ENCODE measurements around the gene LMBR1L.

LMBR1L gene

GRCh38 chr12:49105504-49106084 is 5.1 kb downstream of the LMBR1L start:
- no peak for ATAC-seq
- TF ChIP-seq PATZ1 (CRISPR knock-in tag; IDR thresholded peaks at IDR 0.05; ENCODE audit: borderline replicate concordance) (no peak), GLIS3 (CRISPR knock-in tag; IDR thresholded peaks at IDR 0.05) (no peak), ZC3H10 (CRISPR knock-in tag; IDR thresholded peaks at IDR 0.05) (no peak), CSRNP3 (CRISPR knock-in tag; IDR thresholded peaks at IDR 0.05) (no peak), ZNF565 (CRISPR knock-in tag; conservative IDR thresholded peaks at IDR 0.05; ENCODE audit: low read depth) (no peak), BACH2 (CRISPR knock-in tag; IDR thresholded peaks at IDR 0.05; ENCODE audit: borderline replicate concordance) (no peak), POU6F1 (CRISPR knock-in tag; IDR thresholded peaks at IDR 0.05; ENCODE audit: borderline replicate concordance, low read depth) (no peak), CSDC2 (CRISPR knock-in tag; IDR thresholded peaks at IDR 0.05) (no peak), TSHZ2 (CRISPR knock-in tag; IDR thresholded peaks at IDR 0.05) (no peak), TCF4 (CRISPR knock-in tag; IDR thresholded peaks at IDR 0.05; ENCODE audit: borderline replicate concordance) (no peak), ARNTL (CRISPR knock-in tag; IDR thresholded peaks at IDR 0.05; ENCODE audit: borderline replicate concordance, low read depth) (no peak), OSR1 (CRISPR knock-in tag; IDR thresholded peaks at IDR 0.05) (no peak), ZNF70 (CRISPR knock-in tag; IDR thresholded peaks at IDR 0.05) (no peak), ZFP30 (CRISPR knock-in tag; IDR thresholded peaks at IDR 0.05) (no peak), ZNF8 (CRISPR knock-in tag; IDR thresholded peaks at IDR 0.05) (no peak)

GRCh38 chr12:49104822-49105221 is 5.8 kb downstream of the LMBR1L start:
- no peak for TF ChIP-seq BACH2 (CRISPR knock-in tag; IDR thresholded peaks at IDR 0.05; ENCODE audit: borderline replicate concordance)
- TF ChIP-seq ZC3H10 (CRISPR knock-in tag; IDR thresholded peaks at IDR 0.05), result no peak
- TF ChIP-seq ESRRG (CRISPR knock-in tag; IDR thresholded peaks at IDR 0.05), result no peak
- no peak for TF ChIP-seq PPARA (CRISPR knock-in tag; IDR thresholded peaks at IDR 0.05; ENCODE audit: borderline replicate concordance)
- no peak for TF ChIP-seq RARB (CRISPR knock-in tag; IDR thresholded peaks at IDR 0.05)
- TF ChIP-seq GLIS3 (CRISPR knock-in tag; IDR thresholded peaks at IDR 0.05), result no peak
- no peak for TF ChIP-seq CREB5 (CRISPR knock-in tag; IDR thresholded peaks at IDR 0.05; ENCODE audit: low read depth)
- TF ChIP-seq ARNTL (CRISPR knock-in tag; IDR thresholded peaks at IDR 0.05; ENCODE audit: borderline replicate concordance, low read depth), result no peak
- TF ChIP-seq TSHZ2 (CRISPR knock-in tag; IDR thresholded peaks at IDR 0.05), result no peak
- TF ChIP-seq ZFP3 (CRISPR knock-in tag; IDR thresholded peaks at IDR 0.05), result no peak
- no peak for TF ChIP-seq ZNF565 (CRISPR knock-in tag; conservative IDR thresholded peaks at IDR 0.05; ENCODE audit: low read depth)
- no peak for TF ChIP-seq TOX (CRISPR knock-in tag; IDR thresholded peaks at IDR 0.05; ENCODE audit: borderline replicate concordance)
- no peak for TF ChIP-seq ISL1 (CRISPR knock-in tag; IDR thresholded peaks at IDR 0.05)
- no peak for TF ChIP-seq TCF4 (CRISPR knock-in tag; IDR thresholded peaks at IDR 0.05; ENCODE audit: borderline replicate concordance)
- no peak for TF ChIP-seq ZNF70 (CRISPR knock-in tag; IDR thresholded peaks at IDR 0.05)
- no peak for TF ChIP-seq ZFP30 (CRISPR knock-in tag; IDR thresholded peaks at IDR 0.05)
- TF ChIP-seq PATZ1 (CRISPR knock-in tag; IDR thresholded peaks at IDR 0.05; ENCODE audit: borderline replicate concordance), result no peak
- TF ChIP-seq ZNF8 (CRISPR knock-in tag; IDR thresholded peaks at IDR 0.05), result no peak
- TF ChIP-seq OSR1 (CRISPR knock-in tag; IDR thresholded peaks at IDR 0.05), result no peak
- no peak for TF ChIP-seq CSRNP3 (CRISPR knock-in tag; IDR thresholded peaks at IDR 0.05)

More at GRCh38 chr12:49104822-49105221, 5.8 kb downstream of the LMBR1L start:
- no peak for ATAC-seq

Measured in SK-N-SH treated with all-trans-retinoic acid at 6 μM for 48 hours (cell line).